ENCODE data around the gene CD28. TPM values are rescaled to one million over a fixed set of nuclear protein-coding genes. Genes with fewer than 3 reads are reported as not detected.
"Not testable (repeated sequence)": the region's sequence is repeated elsewhere in the genome, so short reads cannot be mapped to it uniquely, and the experiment has no call there.

The CD28 gene
- total RNA-seq, 3 donors from 2014 or later (not counting 1 experiment from before 2014, with no cell fraction given), result 0.54 to 3.5 (median 3.3) TPM

- no peaks in the 10 kb centered on the region for H3K9me3 Mint-ChIP-seq
- intact Hi-C loops (cut with micrococcal nuclease), result loop anchor here (5.0 kb wide), 1 partner anchor 76 kb away; the partner anchor contains the start of gene CD28
- Histone ChIP-seq H3K27ac (ENCODE audit: low read length) (no peak overlapping the region), H3K9me3 (ENCODE audit: control insufficient read depth, insufficient read depth, low read length) (no peaks in the 10 kb centered on the region), H3K36me3 (ENCODE audit: control insufficient read depth, insufficient read depth, low read length) (no peaks in the 10 kb centered on the region), H3K4me3 (ENCODE audit: low read length) (no peak overlapping the region), H3K27me3 (ENCODE audit: control insufficient read depth, insufficient read depth, low read length) (no peaks in the 10 kb centered on the region), H3K4me1 (ENCODE audit: control insufficient read depth, insufficient read depth, low read length) (peaks cover 21% of the 10 kb centered on the region)
- no peak for TF ChIP-seq CTCF (IDR thresholded peaks at IDR 0.05)
- no peak for DNase-seq
- no peaks in the 10 kb centered on the region for H3K27me3 Mint-ChIP-seq (ENCODE audit: low read depth in 2 of 2)
- H3K36me3 Mint-ChIP-seq, result no peaks in the 10 kb centered on the region
- peak overlapping the region in 1 of 2 donors; percentile 76 for H3K27ac Mint-ChIP-seq
- peaks cover 26 to 27% of the 10 kb centered on the region in 2 donors for H3K4me1 Mint-ChIP-seq
- no peak overlapping the region for H3K4me3 Mint-ChIP-seq
- ATAC-seq, result no peak
- WGBS (ENCODE audit: insufficient coverage), result 90% methylated on average over 4 of the region's 4 CpGs
These were observed 77.2 kb downstream of the CD28 start for GRCh38 chr2:203783496-203784203.

- intact Hi-C loops (cut with micrococcal nuclease), result loop anchor here (5.0 kb wide), 1 partner anchor 77 kb away; the partner anchor contains the start of gene CD28
- H3K27ac ChIP-seq (ENCODE audit: low read length); H3K27me3 ChIP-seq (ENCODE audit: control insufficient read depth, insufficient read depth, low read length); H3K27me3 Mint-ChIP-seq (ENCODE audit: low read depth in 2 of 2); H3K9me3 ChIP-seq (ENCODE audit: control insufficient read depth, insufficient read depth, low read length); H3K4me3 ChIP-seq (ENCODE audit: low read length); H3K36me3 Mint-ChIP-seq; ATAC-seq; DNase-seq; H3K9me3 Mint-ChIP-seq; H3K36me3 ChIP-seq (ENCODE audit: control insufficient read depth, insufficient read depth, low read length): not testable (repeated sequence)
- Mint-ChIP-seq H3K27ac (peak overlapping the region in 1 of 2 donors; percentile 47), H3K4me3 (peak overlapping the region; percentile 39), H3K4me1 (peaks cover 18% of the 10 kb centered on the region in 2 donors)
- peaks cover 13% of the 10 kb centered on the region for H3K4me1 ChIP-seq (ENCODE audit: control insufficient read depth, insufficient read depth, low read length)
- 56% methylated on average over 10 of the region's 10 CpGs for WGBS (ENCODE audit: insufficient coverage)
These were observed 78.4 kb downstream of the CD28 start for GRCh38 chr2:203784710-203785270.

GRCh38 chr2:203785391-203786110, 79.1 kb downstream of the CD28 start:
- intact Hi-C loops (cut with micrococcal nuclease); H3K27me3 ChIP-seq (ENCODE audit: control insufficient read depth, insufficient read depth, low read length): not testable (repeated sequence)
- 97% methylated on average over 34 of the region's 43 CpGs for WGBS (ENCODE audit: insufficient coverage)

GRCh38 chr2:203786549-203787351, 80.3 kb downstream of the CD28 start:
- Mint-ChIP-seq H3K4me3 (no peak overlapping the region), H3K27me3 (ENCODE audit: low read depth in 2 of 2) (no peaks in the 10 kb centered on the region), H3K36me3 (no peaks in the 10 kb centered on the region), H3K27ac (no peak overlapping the region), H3K9me3 (no peaks in the 10 kb centered on the region), H3K4me1 (peaks cover 13% of the 10 kb centered on the region in 2 donors)
- H3K36me3 ChIP-seq (ENCODE audit: control insufficient read depth, insufficient read depth, low read length), result no peaks in the 10 kb centered on the region
- H3K4me3 ChIP-seq (ENCODE audit: low read length), result no peak overlapping the region
- DNase-seq (no peak), ATAC-seq (no peak)
- no peaks in the 10 kb centered on the region for H3K27me3 ChIP-seq (ENCODE audit: control insufficient read depth, insufficient read depth, low read length)
- TF ChIP-seq CTCF (IDR thresholded peaks at IDR 0.05), result no peak
- no peaks in the 10 kb centered on the region for H3K9me3 ChIP-seq (ENCODE audit: control insufficient read depth, insufficient read depth, low read length)
- intact Hi-C loops (cut with micrococcal nuclease), result no loop called here
- no peak overlapping the region for H3K27ac ChIP-seq (ENCODE audit: low read length)
- peaks cover 9% of the 10 kb centered on the region for H3K4me1 ChIP-seq (ENCODE audit: control insufficient read depth, insufficient read depth, low read length)
- 93% methylated on average over 3 of the region's 6 CpGs for WGBS (ENCODE audit: insufficient coverage)

More at GRCh38 chr2:203785391-203786110, 79.1 kb downstream of the CD28 start:
- not testable (repeated sequence) for H3K4me3 ChIP-seq (ENCODE audit: low read length); ATAC-seq; H3K27ac Mint-ChIP-seq; H3K36me3 ChIP-seq (ENCODE audit: control insufficient read depth, insufficient read depth, low read length); H3K4me3 Mint-ChIP-seq; H3K27ac ChIP-seq (ENCODE audit: low read length); H3K9me3 Mint-ChIP-seq; H3K27me3 Mint-ChIP-seq (ENCODE audit: low read depth in 2 of 2); H3K9me3 ChIP-seq (ENCODE audit: control insufficient read depth, insufficient read depth, low read length); H3K36me3 Mint-ChIP-seq; DNase-seq; H3K4me1 ChIP-seq (ENCODE audit: control insufficient read depth, insufficient read depth, low read length)
- H3K4me1 Mint-ChIP-seq, result peaks cover 13% of the 10 kb centered on the region in 2 donors

Data from natural killer cell (primary cell).